ENCODE measurements around the gene NAA15. TPM values are rescaled to one million over a fixed set of nuclear protein-coding genes. Genes with fewer than 3 reads are reported as not detected.

Gene NAA15
- polyA plus RNA-seq, 1 of the 3 experiments (the other 2 are of a cell fraction): 7.1 TPM

DNA sequence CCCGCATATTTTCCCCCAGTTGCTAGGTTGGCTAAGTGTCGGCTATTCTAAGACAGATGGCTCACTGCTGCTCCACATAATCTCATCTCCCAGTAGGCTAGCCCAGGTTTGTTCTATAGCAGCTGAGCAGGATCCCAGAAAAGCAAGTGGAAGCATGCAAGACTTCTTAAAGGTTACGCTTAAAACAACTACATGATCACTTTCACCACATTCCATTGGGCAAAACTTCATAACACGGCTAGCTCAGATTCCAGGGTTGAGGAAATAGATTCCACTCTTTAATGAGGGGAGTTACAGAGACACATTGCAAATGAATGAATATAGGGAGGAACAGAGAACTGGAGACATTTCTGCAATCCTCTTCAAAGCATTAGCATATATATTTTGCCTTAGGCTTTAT, 139.7 kb downstream of the NAA15 start:
- POLR2A ChIA-PET: no interaction called here
- Histone ChIP-seq H3F3A (replicated peaks; ENCODE audit: insufficient read depth) (no peaks in the 10 kb centered on the region), H3K9me3 (peaks cover 16% of the 10 kb centered on the region), H3K27me3 (ENCODE audit: insufficient read depth) (no peaks in the 10 kb centered on the region), H3K27ac (ENCODE audit: low read depth in 2 of 2, low read length in 1 of 2) (no peak overlapping the region), H2AFZ (ENCODE audit: low read depth) (no peak overlapping the region), H3K4me2 (no peak overlapping the region), H4K20me1 (ENCODE audit: insufficient read depth) (no peaks in the 10 kb centered on the region), H3K4me1 (ENCODE audit: control insufficient read depth in 1 of 2, insufficient read depth in 2 of 2, low read depth in 1 of 2, low read length in 1 of 2) (no peaks in the 10 kb centered on the region), H3K9ac (no peak overlapping the region), H3K36me3 (replicated peaks in 1 of 2; ENCODE audit: control insufficient read depth in 1 of 2, insufficient read depth in 2 of 2, low read length in 1 of 2) (peaks cover 0 to 17% of the 10 kb centered on the region in 2 experiments), H3K9me2 (no peaks in the 10 kb centered on the region), H3K4me3 (ENCODE audit: low read depth in 2 of 2, low read length in 1 of 2) (no peak overlapping the region), H3K79me2 (ENCODE audit: insufficient read depth) (no peaks in the 10 kb centered on the region)
- CTCF ChIA-PET: no interaction called here
- no peak for DNase-seq
- TF ChIP-seq YY1 (IDR thresholded peaks at IDR 0.05; ENCODE audit: low read depth) (no peak), TCF12 (IDR thresholded peaks at IDR 0.05) (no peak), EZH2phosphoT487 (IDR thresholded peaks at IDR 0.05; ENCODE audit: borderline replicate concordance, low read depth) (no peak), TAF1 (IDR thresholded peaks at IDR 0.05; ENCODE audit: borderline replicate concordance, low read depth, low read length) (no peak), GABPA (IDR thresholded peaks at IDR 0.05; ENCODE audit: low read depth) (no peak), RXRA (IDR thresholded peaks at IDR 0.05; ENCODE audit: borderline replicate concordance, low read depth) (no peak), MEF2A (IDR thresholded peaks at IDR 0.05; ENCODE audit: borderline replicate concordance, low read depth) (no peak), POLR2AphosphoS5 (IDR thresholded peaks at IDR 0.05; ENCODE audit: low read depth, low read length) (no peak), RFX5 (IDR thresholded peaks at IDR 0.05; ENCODE audit: low read length) (no peak), CHD2 (IDR thresholded peaks at IDR 0.05; ENCODE audit: low read length, partially characterized antibody) (no peak), NRF1 (IDR thresholded peaks at IDR 0.05; ENCODE audit: low read depth, low read length) (no peak), GATA2 (CRISPR knock-in tag; IDR thresholded peaks at IDR 0.05) (no peak), ZBTB33 (IDR thresholded peaks at IDR 0.05; ENCODE audit: borderline replicate concordance, low read depth) (no peak)
- TF ChIP-seq, protein P1, sequence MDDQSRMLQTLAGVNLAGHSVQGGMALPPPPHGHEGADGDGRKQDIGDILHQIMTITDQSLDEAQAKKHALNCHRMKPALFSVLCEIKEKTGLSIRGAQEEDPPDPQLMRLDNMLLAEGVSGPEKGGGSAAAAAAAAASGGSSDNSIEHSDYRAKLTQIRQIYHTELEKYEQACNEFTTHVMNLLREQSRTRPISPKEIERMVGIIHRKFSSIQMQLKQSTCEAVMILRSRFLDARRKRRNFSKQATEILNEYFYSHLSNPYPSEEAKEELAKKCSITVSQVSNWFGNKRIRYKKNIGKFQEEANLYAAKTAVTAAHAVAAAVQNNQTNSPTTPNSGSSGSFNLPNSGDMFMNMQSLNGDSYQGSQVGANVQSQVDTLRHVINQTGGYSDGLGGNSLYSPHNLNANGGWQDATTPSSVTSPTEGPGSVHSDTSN (IDR thresholded peaks at IDR 0.05): no peak
- TF ChIP-seq, protein P2, sequence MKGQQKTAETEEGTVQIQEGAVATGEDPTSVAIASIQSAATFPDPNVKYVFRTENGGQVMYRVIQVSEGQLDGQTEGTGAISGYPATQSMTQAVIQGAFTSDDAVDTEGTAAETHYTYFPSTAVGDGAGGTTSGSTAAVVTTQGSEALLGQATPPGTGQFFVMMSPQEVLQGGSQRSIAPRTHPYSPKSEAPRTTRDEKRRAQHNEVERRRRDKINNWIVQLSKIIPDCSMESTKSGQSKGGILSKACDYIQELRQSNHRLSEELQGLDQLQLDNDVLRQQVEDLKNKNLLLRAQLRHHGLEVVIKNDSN (IDR thresholded peaks at IDR 0.05; ENCODE audit: borderline replicate concordance, low read depth): no peak
- TF ChIP-seq, protein P3, sequence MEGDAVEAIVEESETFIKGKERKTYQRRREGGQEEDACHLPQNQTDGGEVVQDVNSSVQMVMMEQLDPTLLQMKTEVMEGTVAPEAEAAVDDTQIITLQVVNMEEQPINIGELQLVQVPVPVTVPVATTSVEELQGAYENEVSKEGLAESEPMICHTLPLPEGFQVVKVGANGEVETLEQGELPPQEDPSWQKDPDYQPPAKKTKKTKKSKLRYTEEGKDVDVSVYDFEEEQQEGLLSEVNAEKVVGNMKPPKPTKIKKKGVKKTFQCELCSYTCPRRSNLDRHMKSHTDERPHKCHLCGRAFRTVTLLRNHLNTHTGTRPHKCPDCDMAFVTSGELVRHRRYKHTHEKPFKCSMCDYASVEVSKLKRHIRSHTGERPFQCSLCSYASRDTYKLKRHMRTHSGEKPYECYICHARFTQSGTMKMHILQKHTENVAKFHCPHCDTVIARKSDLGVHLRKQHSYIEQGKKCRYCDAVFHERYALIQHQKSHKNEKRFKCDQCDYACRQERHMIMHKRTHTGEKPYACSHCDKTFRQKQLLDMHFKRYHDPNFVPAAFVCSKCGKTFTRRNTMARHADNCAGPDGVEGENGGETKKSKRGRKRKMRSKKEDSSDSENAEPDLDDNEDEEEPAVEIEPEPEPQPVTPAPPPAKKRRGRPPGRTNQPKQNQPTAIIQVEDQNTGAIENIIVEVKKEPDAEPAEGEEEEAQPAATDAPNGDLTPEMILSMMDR (IDR thresholded peaks at IDR 0.05): no peak
- WGBS (ENCODE audit: low lambda C conversion rate): 96% methylated on average over 4 of the region's 4 CpGs

Measured in SK-N-SH (cell line).